ENCODE measurements around the gene SELE.

Gene SELE, protein sequence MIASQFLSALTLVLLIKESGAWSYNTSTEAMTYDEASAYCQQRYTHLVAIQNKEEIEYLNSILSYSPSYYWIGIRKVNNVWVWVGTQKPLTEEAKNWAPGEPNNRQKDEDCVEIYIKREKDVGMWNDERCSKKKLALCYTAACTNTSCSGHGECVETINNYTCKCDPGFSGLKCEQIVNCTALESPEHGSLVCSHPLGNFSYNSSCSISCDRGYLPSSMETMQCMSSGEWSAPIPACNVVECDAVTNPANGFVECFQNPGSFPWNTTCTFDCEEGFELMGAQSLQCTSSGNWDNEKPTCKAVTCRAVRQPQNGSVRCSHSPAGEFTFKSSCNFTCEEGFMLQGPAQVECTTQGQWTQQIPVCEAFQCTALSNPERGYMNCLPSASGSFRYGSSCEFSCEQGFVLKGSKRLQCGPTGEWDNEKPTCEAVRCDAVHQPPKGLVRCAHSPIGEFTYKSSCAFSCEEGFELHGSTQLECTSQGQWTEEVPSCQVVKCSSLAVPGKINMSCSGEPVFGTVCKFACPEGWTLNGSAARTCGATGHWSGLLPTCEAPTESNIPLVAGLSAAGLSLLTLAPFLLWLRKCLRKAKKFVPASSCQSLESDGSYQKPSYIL

GRCh38 chr1:169733924-169734323, at the start of gene SELE:
Gene SELE, minus strand, starts transcription at chr1:169734079. Its CDS starts 467 bp downstream, at chr1:169733612.
- DNase-seq (ENCODE audit: low read depth in 2 of 2) = no peak

GRCh38 chr1:169782596-169782995, 48.7 kb upstream of the SELE start:
- DNase-seq (ENCODE audit: low read depth in 2 of 2) = no peak

GRCh38 chr1:169779970-169780369, 46.1 kb upstream of the SELE start:
- no peak for DNase-seq (ENCODE audit: low read depth in 2 of 2)

GRCh38 chr1:169779150-169779549, 45.3 kb upstream of the SELE start:
- no peak for DNase-seq (ENCODE audit: low read depth in 2 of 2)

GRCh38 chr1:169776440-169776839, 42.6 kb upstream of the SELE start:
- no peak for DNase-seq (ENCODE audit: low read depth in 2 of 2)

GRCh38 chr1:169768161-169768560, 34.3 kb upstream of the SELE start:
- no peak for DNase-seq (ENCODE audit: low read depth in 2 of 2)

- DNase-seq (ENCODE audit: low read depth in 2 of 2) = no peak
These were observed 31.9 kb upstream of the SELE start for GRCh38 chr1:169765580-169766331.

DNA sequence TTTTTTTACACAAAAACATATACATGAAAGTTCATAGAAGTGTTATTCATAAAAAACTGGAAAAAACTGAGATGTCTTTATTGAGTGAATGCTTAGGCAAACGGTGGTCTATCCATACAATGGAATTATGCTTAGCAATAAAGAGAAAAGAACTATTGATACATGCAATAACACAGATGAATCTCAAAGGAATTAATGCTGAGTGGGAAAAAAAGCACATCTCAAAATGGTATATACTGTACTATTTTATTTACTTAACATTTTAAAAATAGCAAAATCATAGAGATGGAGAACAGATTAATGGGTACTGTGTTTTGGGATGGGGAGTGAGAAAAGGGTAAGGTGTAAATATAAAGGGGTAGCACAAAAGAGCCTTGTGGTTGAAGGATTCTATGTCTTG, 31.0 kb upstream of the SELE start:
- DNase-seq (ENCODE audit: low read depth in 2 of 2) = no peak

- no peak for DNase-seq (ENCODE audit: low read depth in 2 of 2)
These were observed 28.8 kb upstream of the SELE start for GRCh38 chr1:169762699-169763098.

DNA sequence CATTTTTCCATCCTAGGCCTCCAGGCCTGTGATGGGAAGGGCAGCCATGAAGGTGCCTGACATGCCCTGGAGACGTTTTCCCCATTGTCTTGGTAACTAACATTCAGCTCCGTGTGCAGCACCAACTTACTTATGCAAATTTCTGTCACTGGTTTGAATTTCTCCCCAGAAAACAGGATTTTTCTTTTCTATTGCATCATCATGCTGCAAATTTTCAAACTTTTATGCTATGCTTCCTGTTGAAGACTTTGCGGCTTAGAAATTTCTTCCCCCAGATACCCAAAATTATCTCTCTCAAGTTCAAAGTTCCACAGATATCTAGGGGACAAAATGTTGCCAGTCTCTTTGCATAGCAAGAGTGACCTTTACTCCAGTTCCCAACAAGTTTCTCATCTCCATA, 25.2 kb upstream of the SELE start:
- DNase-seq (ENCODE audit: low read depth in 2 of 2) = no peak

DNA sequence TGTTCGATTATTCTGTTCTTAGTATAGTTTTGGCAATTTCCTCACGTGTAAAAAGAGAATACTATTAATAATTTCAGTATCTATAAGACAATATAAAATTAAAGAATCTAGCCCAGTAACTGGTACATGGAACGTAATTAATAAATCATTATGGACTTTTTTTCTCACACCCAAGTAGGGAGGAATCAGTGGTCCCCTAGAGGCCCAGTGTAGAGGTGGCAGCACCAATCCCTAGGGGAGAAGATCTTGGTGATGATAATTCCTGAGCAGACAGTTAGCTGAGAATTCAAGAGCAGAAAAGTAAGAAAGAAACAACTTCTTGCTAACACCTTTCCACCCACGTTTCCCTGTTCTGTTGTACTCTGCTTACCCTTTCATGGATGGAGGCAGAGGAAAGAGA, 19.7 kb upstream of the SELE start:
- DNase-seq (ENCODE audit: low read depth in 2 of 2) = no peak

DNA sequence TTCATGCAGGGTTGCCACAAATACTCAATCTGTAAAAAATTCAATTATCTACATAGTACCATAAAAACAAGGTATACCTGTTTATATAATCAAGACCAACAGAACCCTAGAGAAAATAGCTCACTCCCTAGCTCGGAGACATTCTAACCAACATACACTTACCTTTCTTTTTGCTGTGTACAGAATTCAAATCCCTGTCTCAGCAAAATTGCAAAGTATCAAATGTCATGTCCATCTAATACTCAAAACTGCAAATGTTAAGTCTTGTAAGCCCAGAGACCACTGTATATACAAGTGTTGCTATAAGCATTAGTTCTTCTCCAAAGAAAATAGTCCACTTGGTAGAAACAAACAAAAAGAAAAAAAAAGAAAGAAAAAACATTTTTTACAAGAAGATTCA, 16.2 kb upstream of the SELE start:
- DNase-seq (ENCODE audit: low read depth in 2 of 2) = no peak

DNA sequence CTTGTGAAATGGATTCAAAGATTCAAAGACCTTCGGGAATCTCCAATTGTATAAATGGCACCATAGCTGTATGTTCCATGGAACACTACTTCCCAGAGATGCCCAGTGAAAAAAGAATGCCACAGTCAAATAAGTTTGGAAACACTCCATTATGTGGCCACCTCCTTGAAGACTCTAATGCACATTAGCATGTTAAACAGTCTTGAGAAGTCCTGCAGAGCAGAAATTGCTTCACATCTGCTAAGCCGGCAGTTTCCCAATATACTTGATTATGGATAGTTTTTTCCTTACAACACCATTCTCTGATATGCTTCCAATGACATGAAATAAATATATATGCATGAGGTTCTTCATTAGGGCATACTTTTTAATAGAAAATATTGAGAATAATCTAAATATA, 12.7 kb upstream of the SELE start:
- DNase-seq (ENCODE audit: low read depth in 2 of 2) = no peak

DNA sequence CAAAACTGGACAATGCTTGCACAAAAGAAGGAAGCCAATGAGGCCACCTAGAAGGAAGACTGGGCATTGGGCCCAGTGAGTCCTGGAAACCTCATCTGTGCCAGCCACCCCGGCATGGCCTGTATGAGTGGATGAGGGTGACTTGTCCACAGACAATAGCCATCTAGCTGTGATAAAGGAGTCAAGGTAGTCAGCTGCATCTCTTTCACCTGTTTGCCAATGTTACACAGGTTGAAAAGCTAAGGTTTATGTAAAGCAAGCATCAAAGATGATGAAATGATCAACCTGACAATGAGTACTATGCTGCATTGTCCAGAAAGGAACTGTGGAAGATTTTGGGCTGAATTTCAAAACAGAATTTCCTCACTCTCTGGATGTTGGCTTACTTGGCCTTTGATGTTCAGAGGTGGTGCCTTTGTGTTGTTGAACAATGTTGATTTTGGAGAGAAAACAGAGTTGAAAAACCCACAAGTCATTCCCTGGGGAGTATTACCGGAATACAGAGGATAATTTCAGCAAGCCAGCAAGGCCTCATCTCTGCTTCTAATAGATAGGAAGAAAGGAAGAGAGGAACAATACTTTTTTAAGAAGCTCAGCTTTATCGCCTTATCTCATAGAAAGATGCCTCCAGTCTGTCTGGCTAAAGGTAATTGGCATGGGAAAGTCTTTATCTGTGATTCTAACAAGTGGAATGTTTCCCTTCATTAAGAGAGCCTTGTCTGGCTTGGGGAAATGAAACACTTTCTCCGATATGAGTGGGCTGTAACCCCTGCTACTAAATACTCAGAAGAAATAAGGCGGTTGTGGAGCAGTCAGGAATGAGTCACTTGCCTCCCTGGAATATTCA, 11.4 kb upstream of the SELE start:
- DNase-seq (ENCODE audit: low read depth in 2 of 2) = no peak

GRCh38 chr1:169741666-169742394, 8.0 kb upstream of the SELE start:
- no peak for DNase-seq (ENCODE audit: low read depth in 2 of 2)

DNA sequence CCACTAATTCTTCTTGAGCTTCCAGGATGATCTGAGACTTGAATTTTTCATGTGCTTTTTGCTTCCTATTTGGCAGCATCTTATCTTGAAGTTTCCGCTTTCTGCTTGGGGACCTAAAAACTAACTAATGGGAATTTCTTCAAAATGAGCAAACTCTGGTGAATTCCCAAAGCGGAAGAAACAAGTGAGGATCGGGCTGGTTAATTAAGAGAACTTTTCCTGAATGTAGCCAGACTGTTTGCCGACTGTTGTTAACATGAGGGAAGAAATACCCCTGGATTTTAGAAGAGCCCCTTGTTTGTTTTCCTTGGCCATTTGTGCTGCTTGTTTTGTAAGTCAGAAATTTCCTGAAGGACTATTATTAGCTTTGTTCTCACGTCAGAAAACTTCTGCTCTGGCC, 6.1 kb upstream of the SELE start:
- no peak for DNase-seq (ENCODE audit: low read depth in 2 of 2)

- DNase-seq (ENCODE audit: low read depth in 2 of 2) = no peak
These were observed 2.4 kb downstream of the SELE start for GRCh38 chr1:169731446-169731845.

DNA sequence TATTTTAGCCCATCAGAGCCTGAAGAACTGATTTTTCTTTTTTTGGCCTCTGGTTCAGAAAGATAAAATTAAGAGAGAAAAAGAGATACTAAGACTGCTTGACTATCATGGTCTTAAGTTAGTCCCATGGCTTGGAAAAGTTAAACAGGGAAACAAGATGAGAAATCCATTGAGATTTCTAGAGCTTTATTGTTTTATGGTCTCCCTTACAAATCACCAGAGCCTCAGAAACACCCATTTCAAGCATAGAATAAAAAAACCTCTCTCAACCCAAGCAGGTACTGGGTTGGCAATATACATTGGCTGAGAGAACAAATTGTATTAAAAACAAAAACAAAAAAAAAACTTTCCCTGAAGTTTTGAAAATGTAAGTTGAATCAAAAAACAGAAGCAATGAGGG, 3.9 kb downstream of the SELE start:
- no peak for DNase-seq (ENCODE audit: low read depth in 2 of 2)

DNA sequence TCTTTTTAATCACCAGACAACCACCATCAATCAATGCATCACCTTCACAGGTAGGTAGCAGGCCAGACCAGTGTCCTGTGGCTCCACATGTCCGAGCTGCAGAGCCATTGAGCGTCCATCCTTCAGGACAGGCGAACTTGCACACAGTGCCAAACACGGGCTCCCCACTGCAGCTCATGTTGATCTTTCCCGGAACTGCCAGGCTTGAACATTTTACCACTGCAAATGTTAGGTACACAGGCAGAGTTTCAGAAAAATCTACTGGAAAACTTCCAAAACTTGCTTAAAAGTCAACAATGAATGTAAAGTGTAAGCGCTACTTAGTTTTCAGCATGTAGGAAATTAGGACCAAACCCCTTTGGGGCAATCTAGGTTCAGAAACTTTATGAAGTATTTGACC, 6.6 kb downstream of the SELE start:
- no peak for DNase-seq (ENCODE audit: low read depth in 2 of 2)

GRCh38 chr1:169726851-169727250, 7.0 kb downstream of the SELE start:
- DNase-seq (ENCODE audit: low read depth in 2 of 2) = no peak

DNA sequence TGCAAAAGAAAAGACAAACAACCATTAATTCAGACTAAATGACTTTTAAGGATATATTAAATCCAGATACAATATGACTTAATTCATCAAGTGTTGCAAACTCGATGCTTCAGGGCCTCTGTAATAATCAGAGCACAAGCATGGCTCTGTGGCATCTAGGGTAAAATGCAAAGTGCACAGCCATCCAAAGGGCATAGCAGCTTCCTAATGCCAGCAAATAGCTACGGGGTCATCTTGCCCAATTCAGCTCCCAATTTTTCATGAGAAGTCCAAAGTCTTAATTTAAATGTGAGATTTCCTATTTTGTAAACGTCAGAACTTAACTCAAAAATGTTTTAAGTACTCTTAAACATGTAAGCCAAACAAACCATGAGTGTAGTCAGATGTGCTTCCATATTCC, 7.9 kb downstream of the SELE start:
- no peak for DNase-seq (ENCODE audit: low read depth in 2 of 2)

All from stimulated activated CD4-positive, alpha-beta T cell treated with anti-CD3 and anti-CD28 coated beads, Interleukin-1b, Interleukin-23, amount 100 ng/mL, for 4 hours (primary cell).